SU-DHL-6 (cell line): ENCODE data around the gene NDUFS8.

Experiments
- EZH2phosphoT487 ChIP-seq: fragments of 200-600 bp; sonication (generic), shearing (Covaris generic); conservative IDR thresholded peaks from 2 replicates; pipeline ENCODE4 v1.6.1; 2018; ENCODE audit warnings: mild to moderate bottlenecking, antibody characterized with exemption, low read length, moderate library complexity, mixed read lengths
- TF ChIP-seq, protein P1 (sequence below): fragments of 200-600 bp; sonication (generic); IDR thresholded peaks from one replicate; pipeline ENCODE4 v1.5.1; 2017; ENCODE audit warnings: antibody characterized with exemption, mild to moderate bottlenecking, low read length, moderate library complexity; ENCODE audit not compliant: insufficient read depth, poor library complexity, severe bottlenecking

DNA sequence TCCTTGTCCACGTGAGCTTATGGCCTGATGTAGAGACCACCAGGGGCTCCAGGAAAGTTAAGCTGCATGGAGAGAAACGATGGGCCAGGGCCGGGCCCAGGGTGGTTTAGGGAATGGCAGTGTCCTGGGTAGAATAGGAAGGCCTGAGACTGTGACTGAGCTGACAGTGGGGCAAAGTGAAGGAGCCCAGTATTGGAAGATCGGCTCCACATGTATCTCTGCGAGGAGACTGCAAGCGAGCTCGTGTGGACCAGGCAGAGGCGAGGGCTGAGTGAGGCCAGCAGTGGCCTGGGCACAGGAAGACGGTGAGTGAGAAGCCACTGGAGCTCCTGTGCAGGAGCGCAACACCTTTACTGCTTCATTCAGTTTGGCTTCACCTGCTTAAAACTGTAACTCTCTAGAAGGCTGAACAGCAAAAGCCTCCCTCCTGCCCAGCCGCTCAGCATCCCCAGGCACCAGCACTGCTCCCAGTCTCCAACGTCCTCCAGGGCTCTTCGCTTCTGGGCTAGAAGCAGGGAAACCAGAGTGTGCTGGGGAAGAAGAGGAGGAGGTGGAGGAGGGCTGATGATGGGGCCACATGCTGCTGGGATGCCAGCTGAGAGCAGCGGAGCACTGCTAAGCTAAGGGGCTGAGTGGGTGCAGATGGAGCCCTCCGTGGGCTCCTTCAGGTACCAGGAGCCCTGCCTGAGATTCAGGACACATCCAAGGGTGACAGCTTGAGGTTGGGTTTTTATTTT is 21.8 kb downstream of the NDUFS8 start:
- TF ChIP-seq, protein P1, sequence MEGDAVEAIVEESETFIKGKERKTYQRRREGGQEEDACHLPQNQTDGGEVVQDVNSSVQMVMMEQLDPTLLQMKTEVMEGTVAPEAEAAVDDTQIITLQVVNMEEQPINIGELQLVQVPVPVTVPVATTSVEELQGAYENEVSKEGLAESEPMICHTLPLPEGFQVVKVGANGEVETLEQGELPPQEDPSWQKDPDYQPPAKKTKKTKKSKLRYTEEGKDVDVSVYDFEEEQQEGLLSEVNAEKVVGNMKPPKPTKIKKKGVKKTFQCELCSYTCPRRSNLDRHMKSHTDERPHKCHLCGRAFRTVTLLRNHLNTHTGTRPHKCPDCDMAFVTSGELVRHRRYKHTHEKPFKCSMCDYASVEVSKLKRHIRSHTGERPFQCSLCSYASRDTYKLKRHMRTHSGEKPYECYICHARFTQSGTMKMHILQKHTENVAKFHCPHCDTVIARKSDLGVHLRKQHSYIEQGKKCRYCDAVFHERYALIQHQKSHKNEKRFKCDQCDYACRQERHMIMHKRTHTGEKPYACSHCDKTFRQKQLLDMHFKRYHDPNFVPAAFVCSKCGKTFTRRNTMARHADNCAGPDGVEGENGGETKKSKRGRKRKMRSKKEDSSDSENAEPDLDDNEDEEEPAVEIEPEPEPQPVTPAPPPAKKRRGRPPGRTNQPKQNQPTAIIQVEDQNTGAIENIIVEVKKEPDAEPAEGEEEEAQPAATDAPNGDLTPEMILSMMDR: no peak
- no peak for TF ChIP-seq EZH2phosphoT487
